ENCODE results near the gene P2RY2.

DNA sequence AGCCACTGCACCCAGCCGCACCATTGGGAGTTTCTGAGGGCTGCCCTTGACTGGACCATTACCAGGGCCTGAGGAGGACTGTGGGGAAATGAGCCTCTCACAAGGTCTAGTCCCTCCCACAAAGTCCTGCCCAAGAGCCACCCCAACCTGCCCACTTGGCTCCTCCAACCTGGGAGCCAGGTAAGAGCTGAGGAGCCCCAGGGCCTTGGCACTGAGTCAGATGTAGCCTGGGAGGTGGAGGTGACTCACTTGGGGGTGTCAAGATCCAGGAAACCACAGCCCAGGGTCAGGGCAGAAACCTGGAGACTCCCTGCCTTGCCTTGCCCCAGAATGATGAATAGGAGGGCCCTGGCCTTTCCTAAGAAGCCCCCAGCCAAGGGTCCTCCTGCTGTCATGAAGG, 25.8 kb upstream of the P2RY2 start:
- TF ChIP-seq, protein P1, sequence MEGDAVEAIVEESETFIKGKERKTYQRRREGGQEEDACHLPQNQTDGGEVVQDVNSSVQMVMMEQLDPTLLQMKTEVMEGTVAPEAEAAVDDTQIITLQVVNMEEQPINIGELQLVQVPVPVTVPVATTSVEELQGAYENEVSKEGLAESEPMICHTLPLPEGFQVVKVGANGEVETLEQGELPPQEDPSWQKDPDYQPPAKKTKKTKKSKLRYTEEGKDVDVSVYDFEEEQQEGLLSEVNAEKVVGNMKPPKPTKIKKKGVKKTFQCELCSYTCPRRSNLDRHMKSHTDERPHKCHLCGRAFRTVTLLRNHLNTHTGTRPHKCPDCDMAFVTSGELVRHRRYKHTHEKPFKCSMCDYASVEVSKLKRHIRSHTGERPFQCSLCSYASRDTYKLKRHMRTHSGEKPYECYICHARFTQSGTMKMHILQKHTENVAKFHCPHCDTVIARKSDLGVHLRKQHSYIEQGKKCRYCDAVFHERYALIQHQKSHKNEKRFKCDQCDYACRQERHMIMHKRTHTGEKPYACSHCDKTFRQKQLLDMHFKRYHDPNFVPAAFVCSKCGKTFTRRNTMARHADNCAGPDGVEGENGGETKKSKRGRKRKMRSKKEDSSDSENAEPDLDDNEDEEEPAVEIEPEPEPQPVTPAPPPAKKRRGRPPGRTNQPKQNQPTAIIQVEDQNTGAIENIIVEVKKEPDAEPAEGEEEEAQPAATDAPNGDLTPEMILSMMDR (IDR thresholded peaks at IDR 0.05) = no peak
- TF ChIP-seq POLR2A (IDR thresholded peaks at IDR 0.05) = no peak

Measured in esophagus squamous epithelium (tissue), 4 donors.